HG03060 (cell line): ENCODE measurements around the gene NADK2.

Experiments
- ATAC-seq: cut with Tn5 transposase; IDR thresholded peaks from one replicate; pipeline ENCODE4 v1.9.1; 2021; ENCODE audit warnings: low read depth, moderate number of reproducible peaks; ENCODE audit not compliant: unreplicated experiment

Gene NADK2

DNA sequence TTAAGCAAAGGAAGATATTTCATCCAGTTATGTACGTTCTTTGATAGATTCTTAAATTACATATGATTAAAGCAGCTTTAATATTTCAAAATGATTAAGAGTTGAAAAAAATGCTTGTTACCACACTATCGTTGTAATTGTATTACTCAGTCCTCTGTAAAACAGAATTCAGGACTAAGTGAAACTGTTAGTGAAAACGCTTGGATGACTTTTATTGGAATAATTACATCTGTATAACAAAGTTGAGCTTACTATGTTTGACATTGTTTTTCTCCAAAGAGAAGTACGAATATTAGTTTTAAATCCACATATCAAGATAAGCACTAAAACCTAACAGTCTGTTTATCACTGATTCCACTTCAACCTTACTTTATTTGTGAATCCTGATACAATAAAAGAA lies 8.7 kb upstream of the NADK2 start:
- no peak for ATAC-seq

DNA sequence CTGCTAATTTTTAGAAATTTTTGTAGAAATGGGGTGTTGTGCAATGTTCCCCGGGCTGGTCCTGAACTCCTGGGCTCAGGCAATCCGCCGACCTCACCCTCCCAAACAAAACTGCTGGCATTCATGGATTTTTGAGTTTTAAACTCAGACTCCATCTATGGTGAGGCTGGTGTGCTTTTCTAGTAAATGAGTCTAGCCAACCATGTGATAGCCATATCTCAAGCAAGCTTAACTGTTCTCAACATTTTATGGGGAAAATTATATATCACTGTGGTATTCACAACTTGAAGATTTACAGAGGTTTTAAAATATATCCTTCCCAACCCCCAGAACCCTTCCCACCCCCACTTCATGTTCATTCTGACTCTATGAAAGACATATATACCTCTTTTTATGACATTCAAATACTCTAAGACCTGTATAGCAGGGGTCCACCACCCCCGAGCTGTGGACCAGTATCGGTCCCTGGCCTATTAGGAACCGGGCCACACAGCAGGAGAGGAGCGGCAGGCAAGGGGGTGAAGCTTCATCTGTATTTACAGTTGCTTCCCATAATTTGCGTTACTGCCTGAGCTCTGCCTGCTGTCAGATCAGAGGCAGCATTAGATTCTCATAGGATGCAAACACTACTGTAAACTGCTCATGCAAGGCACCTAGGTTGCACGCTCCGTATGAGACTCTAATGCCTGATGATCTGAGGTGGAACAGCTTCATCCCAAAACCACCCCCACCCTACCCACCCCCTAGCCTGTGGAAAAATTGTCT lies 4.5 kb upstream of the NADK2 start:
- no peak for ATAC-seq

DNA sequence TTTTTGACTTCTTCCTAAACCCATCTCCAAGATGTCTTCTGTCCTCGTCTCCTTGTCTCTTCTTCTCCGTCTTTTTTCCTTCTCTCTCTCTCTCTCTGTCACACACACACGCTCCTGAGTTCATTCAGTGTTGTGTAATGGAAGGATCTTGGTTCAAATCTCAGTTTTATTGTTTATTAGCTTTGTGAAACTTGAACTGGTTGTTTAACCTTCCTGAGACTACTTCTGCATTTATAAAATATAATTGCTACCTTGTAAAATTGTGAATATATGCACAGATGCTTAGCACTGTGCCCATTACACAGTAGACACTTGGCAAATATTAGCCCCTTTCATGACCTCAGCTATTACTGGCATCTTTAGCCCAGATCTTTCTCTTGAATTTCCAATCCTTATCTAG lies 2.4 kb upstream of the NADK2 start:
- no peak for ATAC-seq

DNA sequence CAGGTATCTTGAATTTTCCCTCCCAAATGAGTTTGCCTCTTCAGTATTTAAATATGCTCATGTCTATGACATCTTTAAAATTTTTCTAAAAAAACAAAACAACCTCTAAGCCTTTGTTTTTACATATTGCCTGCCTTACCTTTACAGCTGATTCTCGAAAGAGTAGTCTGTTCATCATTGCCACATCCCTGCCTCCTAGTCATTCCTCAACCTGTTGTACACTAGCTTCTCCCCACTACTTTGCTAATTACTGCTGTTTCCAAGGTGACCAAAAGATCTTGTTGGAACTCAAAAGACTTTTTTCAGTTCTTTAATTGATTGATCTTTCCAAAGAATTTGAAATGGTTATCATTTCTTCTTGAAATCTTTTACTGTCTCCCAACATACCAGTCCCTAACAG lies 1.9 kb upstream of the NADK2 start:
- ATAC-seq = no peak

DNA sequence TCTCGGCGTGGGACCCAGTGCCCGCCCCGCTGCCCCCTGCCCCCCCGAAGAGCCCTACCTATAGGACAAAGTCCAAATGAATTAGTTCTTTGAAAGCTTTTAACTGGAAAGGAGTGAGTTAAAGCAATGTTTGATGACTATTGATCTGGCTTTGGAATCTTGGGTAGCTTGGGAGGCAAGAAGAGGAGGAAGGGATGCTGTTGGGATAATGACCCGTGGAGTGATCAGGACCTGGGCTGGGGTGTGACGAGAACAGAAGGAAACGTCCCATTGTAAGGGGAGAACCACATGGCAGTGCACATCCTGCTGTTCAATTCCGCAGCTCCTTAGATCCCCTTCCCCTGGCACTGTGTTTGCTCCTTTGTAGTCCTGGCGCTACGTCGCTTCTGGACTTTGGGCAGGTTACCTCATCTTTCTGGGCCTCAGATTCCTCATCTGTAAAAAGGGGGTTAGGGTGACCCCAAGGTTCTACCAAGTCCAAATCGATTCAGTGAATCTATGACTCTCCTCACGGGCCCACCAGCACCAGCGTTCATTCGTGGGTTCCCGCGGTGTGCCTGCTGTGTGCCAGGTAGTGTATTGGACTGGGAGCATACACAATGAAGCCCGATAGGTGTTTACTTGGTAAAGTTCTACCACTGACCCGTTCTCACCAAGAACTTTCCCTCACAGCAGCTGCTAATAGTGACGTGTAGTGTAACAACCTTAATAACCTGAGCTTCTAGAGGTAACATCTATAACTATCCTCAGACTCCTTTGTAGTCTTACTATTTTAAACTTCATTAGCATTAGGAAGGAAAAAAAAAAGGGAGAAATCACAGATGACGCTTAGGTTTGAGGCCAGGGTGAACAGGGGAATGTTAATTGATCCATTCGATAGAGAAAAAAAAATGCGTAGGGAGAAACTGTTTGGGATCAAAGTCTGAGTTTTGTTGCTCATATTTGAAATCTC lies 1.1 kb upstream of the NADK2 start:
- no peak for ATAC-seq

DNA sequence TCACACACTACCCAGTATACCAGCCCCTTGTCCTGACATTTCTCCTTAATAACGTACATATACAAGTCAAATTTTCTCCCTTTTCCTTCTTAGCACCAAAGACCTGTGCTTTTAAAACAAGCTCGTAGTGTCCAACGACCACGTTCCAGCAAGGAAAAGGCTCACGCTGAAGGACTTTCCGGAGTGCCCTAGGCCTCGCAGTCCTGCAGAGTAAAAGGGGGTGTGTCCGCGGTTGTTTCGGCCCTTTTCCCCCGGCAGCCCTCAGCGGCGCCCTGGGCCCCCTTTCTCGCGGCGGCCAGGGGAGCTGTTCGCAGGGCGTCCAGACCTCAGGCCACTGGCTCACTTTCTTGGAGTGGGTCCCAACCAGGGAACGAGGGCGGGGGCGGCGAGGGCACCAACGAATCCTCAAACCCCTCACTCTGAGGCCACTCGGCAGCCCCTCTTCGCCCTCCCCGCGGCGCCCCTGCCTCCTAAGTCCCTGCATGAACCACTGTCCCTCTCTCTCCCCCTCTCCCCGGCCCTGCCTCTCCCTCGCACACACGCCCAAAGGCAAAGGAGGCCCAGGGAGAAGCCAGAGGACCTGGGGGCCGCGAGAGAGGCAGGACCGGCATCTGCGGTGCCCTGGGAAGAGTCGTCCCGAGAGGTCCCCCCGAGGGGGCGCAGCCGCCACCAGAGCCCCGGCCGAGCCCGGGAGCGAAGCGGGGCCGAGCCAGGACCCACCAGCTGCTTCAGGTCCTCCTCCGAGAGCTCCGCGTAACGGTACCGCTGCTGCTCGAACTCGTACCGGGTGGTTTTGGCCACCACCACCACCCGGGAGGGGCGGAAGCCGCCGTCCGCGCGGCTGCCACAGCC lies 720 bp downstream of the NADK2 start:
- ATAC-seq = peak; percentile 8

DNA sequence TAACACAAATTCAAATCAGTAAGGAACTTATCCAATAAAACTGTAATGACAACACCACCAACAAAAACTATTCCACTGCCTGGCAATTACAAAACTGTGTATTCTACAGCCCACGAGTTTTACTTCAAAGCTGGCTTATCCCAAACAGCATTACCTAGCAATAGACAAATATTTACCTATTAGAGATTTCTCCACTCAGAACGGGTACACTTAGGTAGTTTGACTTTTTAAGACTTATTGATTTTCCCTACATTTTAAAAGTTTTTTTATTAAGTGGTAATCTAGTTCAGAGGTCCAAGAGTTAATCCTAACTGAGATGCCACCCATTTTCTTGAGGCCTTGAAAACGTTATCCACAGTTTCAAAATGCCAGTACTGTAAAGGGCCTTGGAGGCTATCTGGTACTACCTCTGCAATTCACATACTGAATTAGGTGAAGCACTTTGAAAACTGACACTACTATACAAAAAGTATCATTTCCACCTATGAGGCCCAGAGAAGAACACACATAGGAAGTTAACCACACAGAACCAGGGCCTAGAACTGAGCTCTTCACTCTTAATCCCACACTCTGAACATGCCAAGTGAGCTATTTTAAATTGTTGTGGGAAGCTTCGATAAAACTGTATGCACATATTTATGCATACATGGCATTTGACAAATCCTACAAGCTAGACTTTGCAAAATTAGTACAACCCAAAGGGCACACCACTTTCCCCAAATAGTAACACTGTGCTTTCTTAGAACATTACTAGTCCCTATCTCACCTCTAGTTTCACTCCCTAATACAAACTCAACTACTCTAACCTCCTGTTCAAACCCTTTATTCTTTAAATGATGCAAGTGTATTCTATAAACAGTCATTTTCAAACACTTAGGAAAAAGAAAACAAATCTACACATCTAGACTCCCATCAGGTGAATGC lies 2.1 kb downstream of the NADK2 start:
- no peak for ATAC-seq

DNA sequence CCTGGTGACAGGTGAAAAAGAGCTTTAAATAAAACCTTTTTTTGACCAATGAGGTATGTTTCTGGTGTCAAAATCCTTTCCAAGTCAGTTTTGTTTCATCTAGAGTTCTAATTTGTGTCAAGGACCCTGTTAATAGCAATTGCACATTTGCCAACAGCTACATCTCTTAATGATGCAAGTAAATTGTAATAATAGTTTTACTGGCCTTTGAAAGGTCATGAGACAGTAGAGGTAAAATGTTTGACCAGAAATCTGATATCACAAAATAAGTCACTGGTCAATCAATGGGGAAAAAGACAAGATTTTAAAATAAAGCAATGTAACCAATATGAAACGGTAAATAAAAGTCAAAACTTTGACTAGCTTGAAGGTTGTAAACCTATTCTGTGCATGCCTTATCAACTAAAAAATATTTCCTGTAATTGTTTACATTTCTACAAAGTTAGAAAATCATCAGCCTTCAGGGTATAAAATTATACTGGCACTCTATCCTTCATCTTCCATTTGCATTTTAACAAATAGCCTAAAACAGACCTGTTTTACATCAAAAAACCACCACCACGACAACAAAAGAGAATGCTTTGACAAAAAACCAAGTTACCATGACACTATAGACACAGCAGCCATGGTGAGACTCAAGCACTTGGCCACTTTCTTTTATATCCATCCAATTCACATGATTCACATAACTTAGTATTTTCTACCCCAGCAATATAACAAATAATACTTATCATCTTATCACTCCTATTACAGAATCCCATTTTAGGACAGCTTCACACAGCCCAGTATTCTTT lies 3.0 kb downstream of the NADK2 start:
- ATAC-seq = no peak

DNA sequence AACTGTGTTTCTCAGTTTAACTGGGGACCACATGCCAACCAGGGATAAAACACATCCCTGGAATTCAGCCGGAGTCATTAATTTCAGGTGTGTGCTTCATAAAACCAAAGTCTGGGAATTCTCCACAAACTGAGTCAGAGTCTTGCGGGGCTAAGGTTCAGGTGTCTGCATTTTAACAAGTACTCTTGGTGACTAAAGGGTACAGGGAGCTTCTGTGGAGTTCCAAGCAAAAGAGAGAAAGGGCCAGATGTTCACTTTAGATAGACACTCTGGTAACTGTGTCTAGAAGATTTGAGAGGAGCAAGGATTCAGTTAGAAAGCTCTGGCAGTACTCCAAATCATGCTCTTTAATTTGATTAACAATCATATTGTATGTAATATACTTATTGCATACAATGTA lies 4.0 kb downstream of the NADK2 start:
- no peak for ATAC-seq

DNA sequence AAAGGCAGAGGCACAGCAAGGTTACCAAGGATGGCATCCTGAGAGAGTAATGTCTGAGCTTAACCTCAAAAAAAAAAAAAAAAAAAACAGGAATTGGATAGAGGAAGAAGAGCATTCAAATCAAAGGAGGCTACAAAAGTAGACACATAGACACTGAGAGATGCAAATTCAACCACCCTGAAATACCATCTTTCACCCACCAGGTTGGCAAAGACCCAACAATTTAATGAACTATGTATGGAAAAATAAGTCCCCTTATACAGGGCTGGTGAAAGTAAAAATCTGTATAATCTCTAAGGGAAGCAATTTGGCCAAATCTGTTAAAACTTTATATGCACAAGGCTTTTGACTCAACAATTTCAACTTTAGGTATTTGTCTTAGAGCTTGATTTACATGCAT lies 4.9 kb downstream of the NADK2 start:
- no peak for ATAC-seq

DNA sequence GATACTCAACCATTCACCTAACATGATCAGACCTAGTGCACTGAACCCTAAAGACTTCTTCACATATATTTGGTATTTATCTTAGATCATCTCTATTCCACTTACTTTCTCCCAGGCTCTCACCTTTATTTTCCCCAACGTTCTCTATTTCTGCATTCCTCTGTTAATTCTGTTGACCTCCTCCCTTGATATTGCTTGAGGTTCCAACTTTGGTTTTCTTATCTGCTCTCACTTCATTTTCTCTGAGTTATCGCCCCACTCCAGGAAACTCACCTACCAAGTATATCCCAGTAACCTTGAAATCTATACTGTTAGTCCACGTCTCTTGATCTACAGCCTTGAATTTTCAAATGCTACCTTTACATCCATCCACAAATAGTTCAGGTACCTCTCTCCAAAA lies 9.2 kb downstream of the NADK2 start:
- ATAC-seq = no peak

DNA sequence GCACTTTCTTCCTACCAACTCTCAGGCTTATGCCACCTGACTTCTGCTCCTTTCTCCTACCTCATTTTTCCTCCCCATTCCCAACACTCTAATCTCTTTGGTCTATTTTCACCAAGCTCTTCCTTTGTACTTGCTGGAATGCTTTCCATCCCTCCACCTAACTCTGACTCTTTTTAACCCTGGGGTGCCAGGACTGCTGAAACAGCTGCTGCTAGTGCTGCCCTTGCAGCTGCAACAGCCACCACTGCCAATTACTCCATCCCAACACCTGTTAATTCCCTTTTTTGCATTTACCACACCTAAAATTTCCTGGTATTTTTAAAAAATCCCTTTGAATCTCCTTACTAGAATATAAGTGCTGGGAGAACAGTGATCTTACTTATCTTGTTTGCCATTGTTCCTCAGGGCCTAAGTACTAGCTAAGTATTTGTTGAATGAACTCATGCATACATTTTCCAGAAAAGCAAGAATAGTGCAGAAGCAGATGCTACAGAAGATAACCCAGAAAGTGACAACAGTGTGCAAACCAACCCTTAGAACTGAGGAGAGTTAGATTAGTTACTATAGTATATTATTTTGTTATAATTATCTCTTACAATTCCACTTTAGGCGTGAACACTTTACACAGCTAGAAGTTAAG lies 11.5 kb downstream of the NADK2 start:
- no peak for ATAC-seq

DNA sequence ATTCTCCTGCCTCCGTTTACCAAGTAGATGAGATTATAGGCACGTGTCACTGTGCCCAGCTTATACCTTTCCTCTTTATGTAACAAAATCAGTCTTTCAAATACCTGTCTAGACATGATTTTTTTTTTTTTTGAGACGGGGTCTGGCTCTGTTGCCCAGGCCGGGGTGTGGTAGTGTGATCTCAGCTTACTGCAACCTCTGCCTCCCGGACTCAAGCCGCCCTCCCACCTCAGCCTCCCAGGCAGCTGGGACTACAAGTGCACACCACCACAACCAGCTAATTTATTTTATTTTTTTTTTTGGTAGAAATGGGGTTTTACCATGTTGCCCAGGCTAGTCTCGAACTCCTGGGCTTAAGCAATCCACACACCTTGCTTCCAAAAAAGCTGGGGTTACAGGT lies 13.2 kb downstream of the NADK2 start:
- no peak for ATAC-seq

DNA sequence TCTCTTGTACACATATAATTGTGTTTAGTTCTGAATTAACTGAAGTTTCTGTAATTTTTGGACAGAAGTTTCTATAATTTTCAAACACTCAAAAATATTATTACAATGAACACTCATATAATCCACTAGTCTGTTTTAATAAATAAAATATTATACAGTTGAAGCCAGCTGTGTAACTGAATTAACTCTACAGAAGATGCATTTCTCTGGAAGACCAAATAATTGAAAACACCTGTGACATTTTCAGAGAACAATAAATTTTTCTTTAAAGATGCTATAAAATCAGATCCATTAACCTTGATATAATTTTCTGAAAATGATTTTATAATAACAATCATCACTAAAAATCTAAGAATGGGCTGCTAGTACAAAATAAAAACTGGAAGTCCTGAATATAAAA lies 14.7 kb downstream of the NADK2 start:
- ATAC-seq = no peak

DNA sequence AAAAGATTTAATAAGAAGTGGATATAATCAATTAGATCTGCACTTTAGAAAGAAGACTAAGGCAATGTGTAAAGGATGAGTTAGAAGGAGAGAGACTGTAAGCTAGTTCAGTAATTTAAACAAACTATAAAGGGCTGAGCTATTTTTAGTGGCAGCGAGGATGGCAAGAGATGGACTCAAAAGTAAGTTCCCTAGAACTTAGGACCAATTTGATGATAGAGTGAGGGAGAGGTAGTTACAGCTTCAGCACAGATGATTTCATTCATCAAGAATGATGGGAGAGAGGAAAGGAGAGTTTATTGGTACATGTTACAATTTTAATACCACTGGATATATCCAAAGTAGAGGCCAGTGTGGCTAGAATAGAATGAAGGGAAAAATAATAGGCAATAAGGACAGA lies 19.1 kb downstream of the NADK2 start:
- ATAC-seq = no peak

DNA sequence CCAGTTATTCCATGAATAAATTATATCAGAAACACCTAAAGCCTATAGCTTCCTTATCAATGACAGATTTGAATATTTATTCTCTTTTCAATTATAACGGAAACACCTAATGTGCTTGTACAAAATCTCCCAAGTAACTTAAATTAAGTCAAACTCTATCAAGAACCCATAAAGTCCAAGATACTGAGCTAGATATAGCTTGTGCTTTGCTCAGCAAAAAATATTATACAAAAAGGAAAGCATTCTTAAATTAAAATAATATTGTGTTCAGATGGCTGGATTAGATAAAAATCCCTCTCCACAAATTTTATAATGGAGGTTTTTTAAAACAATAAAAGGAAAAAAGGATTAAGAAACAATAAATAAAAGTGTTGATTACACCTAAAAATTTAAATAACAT lies 23.7 kb downstream of the NADK2 start:
- no peak for ATAC-seq

DNA sequence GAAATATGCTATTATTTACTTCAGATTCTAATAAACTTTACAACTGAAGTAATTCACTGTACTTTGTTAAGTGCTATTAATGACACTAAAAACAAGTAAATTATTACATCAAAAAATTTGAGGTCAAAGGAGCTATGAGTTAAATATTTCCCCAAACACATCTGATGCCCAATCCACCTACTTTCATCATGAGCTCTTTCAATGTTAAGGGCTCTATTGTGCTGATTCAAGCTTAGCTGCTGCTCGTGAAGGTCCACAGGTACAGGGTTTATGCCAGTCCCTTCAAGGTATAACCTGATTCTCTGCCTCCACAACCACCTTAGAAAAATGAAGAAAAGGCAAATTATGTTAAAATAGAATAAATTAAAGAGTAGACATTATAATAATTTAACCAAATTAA lies 24.2 kb downstream of the NADK2 start:
- no peak for ATAC-seq

DNA sequence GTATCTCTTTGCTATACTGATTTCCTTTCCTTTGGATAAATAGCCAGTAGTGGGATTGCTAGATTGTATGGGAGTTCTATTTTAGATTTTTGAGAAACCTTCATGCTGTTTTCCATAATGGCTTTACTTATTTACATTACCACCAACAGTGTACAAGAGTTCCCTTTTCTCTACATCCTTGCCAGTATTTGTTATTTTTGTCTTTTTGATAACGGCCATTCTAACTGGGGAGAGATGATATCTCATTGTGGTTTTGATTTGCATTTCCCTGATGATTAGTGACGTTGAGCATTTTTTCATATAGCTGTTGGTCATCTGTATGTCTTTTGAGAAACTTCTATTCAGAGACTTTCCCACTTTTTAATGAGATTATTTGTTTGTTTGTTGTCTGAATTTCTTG lies 25.8 kb downstream of the NADK2 start:
- no peak for ATAC-seq

DNA sequence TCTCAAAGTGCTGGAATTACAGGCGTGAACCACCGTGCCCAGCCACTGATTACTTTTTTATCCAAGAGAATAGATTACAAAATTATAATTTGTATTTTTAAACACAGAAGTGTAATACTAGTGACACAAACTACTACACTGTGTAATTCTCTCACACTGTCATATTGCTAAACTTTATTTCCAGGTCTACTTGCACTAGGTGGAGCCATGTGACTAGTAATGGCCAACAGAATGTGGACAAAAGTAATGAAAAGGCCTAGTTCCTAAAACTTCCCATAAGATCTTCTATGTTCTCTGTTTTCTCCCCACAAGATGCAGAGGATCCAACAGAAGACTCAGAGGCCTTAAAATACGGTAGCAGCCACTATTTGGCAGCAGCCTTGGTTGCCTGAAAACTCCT lies 27.3 kb downstream of the NADK2 start:
- ATAC-seq = no peak
